GM12865 (cell line): ENCODE data around the gene EPHB1.

ENCODE experiments used
- DNase-seq: peaks from one replicate; pipeline ENCODE4 v3.0.0; 2010; ENCODE audit warnings: low read depth
- H3K4me3 ChIP-seq: 2 replicates; pipeline ENCODE4 v1.5.1; 2011; ENCODE audit warnings: mild to moderate bottlenecking, low read depth, low read length, control low read depth
- CTCF ChIP-seq: IDR thresholded peaks from 2 replicates; pipeline ENCODE4 v1.5.1; 2011; ENCODE audit warnings: low read length, control low read depth, low read depth, inconsistent platforms; ENCODE audit not compliant: insufficient read depth; ENCODE audit errors: missing control alignments

The EPHB1 gene

GRCh38 chr3:135142530-135142929, 347.5 kb downstream of the EPHB1 start:
- no peak for TF ChIP-seq CTCF
- no peak for DNase-seq
- H3K4me3 ChIP-seq = no peak overlapping the region

DNA sequence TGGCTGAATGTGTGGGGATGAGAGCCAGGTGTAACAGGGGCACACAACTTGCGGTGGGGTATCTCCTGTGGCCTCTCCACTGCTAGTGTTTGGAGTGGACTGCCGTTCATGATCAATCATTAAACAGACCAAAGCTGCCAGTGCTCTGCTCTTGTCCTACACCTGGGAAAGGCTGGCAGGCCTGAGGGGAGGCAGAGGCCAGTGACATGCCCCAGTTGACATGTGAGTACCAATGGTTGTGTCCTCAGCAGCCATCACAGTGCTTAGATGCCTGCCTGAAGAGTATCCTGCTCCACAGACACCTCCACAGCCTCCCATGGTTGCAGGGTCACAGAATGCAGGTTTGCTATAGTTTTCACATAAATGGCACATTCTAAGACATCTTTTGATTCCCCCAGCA, 348.4 kb downstream of the EPHB1 start:
- no peak for DNase-seq
- no peak overlapping the region for H3K4me3 ChIP-seq
- no peak for TF ChIP-seq CTCF

DNA sequence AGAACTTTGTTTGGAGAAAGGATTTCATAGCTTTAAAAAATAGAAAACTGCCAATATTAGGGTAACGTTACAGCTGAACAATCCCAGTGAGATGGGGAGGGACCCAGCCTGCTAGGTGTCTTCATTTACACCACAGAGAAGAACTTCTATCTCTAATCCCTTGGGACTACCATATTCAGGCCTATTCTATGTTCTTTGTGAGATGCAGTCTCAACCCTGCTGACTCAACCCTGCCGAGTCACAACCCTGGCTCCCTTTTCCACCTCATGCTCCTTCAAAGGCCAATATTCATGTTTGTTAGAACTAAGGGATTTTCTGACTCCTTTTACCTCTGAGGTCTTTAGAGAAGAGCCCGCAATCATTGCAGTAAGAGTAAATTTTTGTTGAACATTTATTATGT, 350.5 kb downstream of the EPHB1 start:
- H3K4me3 ChIP-seq = no peak overlapping the region
- TF ChIP-seq CTCF = no peak
- no peak for DNase-seq

DNA sequence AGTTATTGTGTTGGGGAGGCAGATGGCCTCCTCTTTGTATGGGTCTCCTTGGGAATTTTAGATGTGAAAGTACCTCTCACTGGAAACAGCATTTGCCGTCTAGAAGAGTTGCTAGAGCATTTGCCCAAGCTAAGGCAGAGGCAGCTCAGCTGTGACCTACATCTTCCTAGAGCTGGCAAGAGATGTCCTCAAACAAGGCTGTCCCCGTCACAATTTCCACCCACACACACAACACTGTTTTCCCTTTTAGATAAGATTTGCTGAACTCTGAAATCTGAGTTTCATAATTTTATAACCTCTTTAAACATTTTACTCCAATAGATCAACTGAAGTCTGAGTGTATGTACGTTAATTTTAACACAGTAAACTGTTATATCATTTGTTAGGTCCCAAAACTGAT, 352.6 kb downstream of the EPHB1 start:
- H3K4me3 ChIP-seq = no peak overlapping the region
- TF ChIP-seq CTCF = no peak
- DNase-seq = no peak

DNA sequence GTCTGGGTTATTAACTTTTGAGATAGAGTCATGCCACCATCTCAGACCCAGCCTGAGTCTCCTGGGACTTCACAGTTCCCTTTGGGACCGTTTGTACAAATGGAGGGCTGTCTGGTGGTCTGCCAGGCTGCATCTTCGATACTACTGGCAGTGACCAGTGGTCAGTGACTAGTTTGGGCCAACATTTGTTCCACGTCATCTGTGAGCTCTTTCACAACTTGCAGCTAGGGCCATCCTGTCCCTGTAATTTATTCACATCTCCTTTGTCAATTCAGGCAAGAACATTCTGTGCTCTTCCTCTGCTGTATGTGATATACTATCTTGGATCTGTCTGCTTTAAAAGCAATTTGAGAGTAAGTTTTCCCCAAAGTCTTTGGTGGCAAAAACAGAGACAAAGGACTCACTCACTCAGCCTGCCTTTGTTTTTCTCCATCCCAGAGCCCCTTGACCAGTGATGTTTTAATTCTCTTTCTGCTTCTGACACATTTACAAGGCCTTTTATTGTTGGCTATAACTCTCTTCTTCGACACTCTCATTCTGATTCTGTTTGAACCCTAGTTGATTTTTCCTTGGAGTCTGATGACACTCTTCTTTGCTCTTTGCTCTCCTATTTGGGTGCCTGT, 353.4 kb downstream of the EPHB1 start:
- no peak for TF ChIP-seq CTCF
- no peak overlapping the region for H3K4me3 ChIP-seq
- DNase-seq = no peak

DNA sequence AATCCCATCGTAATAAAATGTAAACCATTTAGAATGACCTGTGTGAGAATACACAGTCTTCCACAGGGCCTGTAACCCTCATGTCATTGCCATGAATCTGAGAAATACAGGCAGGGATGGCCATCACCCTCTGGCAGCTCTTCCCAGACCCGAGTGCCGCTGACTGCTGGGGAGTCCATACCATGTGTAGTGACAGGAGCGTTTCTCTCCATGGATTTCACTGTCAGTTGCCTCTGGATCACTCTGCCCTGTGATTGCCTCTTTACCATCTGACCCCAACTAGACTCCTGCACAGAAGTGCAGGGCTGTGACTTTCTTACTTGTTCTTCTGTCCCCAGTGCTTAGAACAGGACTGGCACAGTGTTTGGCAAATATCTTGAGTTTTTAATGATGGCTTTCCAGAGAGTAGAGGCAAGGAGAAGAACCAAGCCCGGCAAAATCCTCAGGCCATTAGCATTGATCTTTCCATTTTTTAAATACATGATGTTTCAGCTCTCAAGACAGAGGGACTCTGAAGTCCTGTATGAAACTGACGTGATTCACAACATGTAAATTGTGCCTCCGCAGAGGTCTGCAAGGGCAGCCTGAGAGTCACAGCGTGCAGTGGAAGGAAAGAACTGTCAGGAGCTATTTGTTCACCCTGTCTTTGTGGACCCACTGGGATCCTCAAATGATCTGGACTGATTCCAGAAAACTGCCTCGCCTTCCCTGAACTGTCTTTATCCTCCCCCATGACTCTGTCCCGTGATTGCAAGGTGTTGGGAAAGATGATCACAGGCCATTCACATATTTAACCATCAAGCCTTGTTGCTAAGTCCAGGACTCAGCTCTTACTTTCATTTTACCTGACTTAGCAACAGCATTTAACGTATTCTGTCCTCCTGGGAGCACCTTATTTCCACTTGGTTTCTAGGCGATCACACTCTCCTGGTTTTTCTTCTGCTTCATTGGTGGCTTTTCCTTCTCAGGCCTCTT, 354.9 kb downstream of the EPHB1 start:
- DNase-seq = no peak
- TF ChIP-seq CTCF = no peak

More for the DNA sequence above, 354.9 kb downstream of the EPHB1 start:
- H3K4me3 ChIP-seq = no peak overlapping the region
